Transverse colon (tissue), 4 donors: ENCODE results near the gene CLASRP. TPM values are rescaled to one million over a fixed set of nuclear protein-coding genes. Genes with fewer than 3 reads are reported as not detected.

Experiments used
- DNase-seq: peaks from one replicate; pipeline ENCODE4 v3.0.0-alpha.2; 2019
- H3K27ac ChIP-seq, 4 donors: fragments of 200-600 bp; sonication (generic); 2 replicates each; pipeline ENCODE4 v1.5.1; 2016 to 2018; ENCODE audit warnings: inconsistent platforms in 4 of 4
- H3K27me3 ChIP-seq: fragments of 200-600 bp; sonication (generic); 2 replicates; pipeline ENCODE4 v1.5.1; 2017; ENCODE audit warnings: inconsistent platforms
- H3K36me3 ChIP-seq, 4 donors: fragments of 200-600 bp; sonication (generic); 2 replicates each; pipeline ENCODE4 v1.5.1; 2017 to 2019; ENCODE audit warnings: inconsistent platforms in 4 of 4
- H3K4me1 ChIP-seq, 4 donors: fragments of 200-600 bp; sonication (generic); 2 replicates each; pipeline ENCODE4 v1.5.1; 2017 to 2020; ENCODE audit warnings: inconsistent platforms in 4 of 4
- H3K4me3 ChIP-seq, 4 donors: fragments of 200-600 bp; sonication (generic); 1 replicate in 1 of 4; 2 replicates in 3 of 4; pipeline versions ENCODE4 v1.5.1 to v1.6.1; 2017 to 2019; ENCODE audit warnings: inconsistent platforms in 4 of 4
- H3K9me3 ChIP-seq, 2 donors: fragments of 200-600 bp; sonication (generic); 2 replicates each; pipeline ENCODE4 v1.5.1; 2017 to 2019; ENCODE audit warnings: inconsistent platforms in 2 of 2
- EP300 ChIP-seq: sonication (generic); formaldehyde crosslinking; IDR thresholded peaks from one replicate; pipeline ENCODE4 v1.6.1; 2017; ENCODE audit warnings: antibody characterized with exemption, low read depth
- POLR2A ChIP-seq: fragments of 450-650 bp; IDR thresholded peaks from one replicate; pipeline ENCODE4 v1.6.1; 2016; ENCODE audit warnings: antibody characterized with exemption, mild to moderate bottlenecking, moderate library complexity
- POLR2AphosphoS5 ChIP-seq, 3 donors: sonication (generic); formaldehyde crosslinking; IDR thresholded peaks; one replicate each; pipeline ENCODE4 v1.6.1; 2016; ENCODE audit warnings: antibody characterized with exemption in 3 of 3
- WGBS, 2 donors: methylation state at CpG; one replicate each; pipeline ENCODE4 v1.1.5; 2018; ENCODE audit warnings: low coverage in 1 of 2; 5-methylcytosine and 5-hydroxymethylcytosine counted together
- in situ Hi-C, 4 donors: fragments of 200-750 bp; cut with MboI; loops; one replicate each; pipeline versions ENCODE4 v1.15.0 to v1.15.1; 2017; ENCODE audit warnings: low sequenced_read_pairs in 3 of 4, low pct_ligation_motif_present in 1 of 4, low pct_unique_long_range_greater_than_20kb in 1 of 4
- intact Hi-C: fragments of 100-400 bp; cut with DNase I; formaldehyde crosslinking; loops from one replicate; pipeline ENCODE4 v1.15.1; 2023; ENCODE audit warnings: low total_unique reads
- total RNA-seq, 4 donors: library from RNA; depleted of rRNA; stranded (reverse); fragments of >200 nt; gene quantifications; one replicate each; pipeline ENCODE4 v1.1.0, GENCODE V29; 2016
- TF ChIP-seq, protein P1 (sequence below), 5 experiments: fragments of 200-600 bp in 3 of 5; fragments of 450-650 bp in 2 of 5; sonication (generic) in 3 of 5; IDR thresholded peaks; 1 replicate in 2 of 5; 2 replicates in 3 of 5; pipeline ENCODE4 v1.5.1; 2016 to 2017; ENCODE audit warnings: antibody characterized with exemption in 5 of 5, inconsistent platforms in 3 of 5, mild to moderate bottlenecking in 2 of 5, moderate library complexity in 1 of 5

Gene CLASRP
- total RNA-seq, 4 donors from 2014 or later, result 82.6 to 382 (median 100) TPM

DNA sequence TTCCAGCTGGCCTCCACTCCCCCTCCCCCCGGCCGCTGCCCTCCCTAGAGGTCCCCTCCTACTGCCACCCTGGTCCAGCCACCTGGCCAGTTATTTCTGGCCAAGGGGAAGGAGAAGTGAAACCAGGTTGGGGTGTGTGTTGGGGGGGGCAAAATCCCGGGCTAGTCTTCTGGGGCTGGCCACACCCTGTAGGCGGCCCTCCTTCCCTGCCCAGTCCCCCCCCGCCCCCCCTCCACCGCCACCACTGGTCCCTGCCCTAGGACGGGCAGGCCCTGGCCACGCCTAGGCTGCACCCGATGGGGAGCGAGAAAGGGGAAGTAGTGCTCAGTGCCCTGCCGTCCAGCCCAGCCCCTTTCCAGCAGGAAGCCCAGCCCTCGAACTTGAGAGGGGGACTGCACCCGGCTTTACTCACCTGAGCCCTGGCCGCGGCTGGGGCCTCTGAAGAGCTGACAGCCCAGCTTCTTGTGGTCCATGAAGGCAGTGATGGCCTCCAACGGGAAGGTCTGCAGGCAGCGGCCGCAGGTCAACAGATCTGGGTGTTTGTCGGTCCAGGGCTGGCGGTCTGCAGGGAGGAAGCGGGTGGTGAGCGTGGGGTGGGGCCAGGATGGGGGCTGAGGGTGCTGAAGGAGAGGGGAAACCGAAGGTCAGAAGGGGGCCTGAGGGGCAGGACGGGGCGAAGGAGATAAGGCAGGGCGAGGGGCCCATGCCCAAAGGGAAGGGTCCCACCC lies 36.6 kb downstream of the CLASRP start:
- in situ Hi-C loops, result no loop called here
- no peaks in the 10 kb centered on the region for H3K27me3 ChIP-seq
- no peaks in the 10 kb centered on the region for H3K9me3 ChIP-seq
- peak overlapping the region; percentile 31 to 68 (median 57) for H3K4me3 ChIP-seq
- intact Hi-C loops, result loop anchor here (5.0 kb wide), 1 partner anchor 33 kb away; no protein-coding TSS in a partner anchor
- peak; percentile 92 for DNase-seq
- peak overlapping the region; percentile 88 to 92 (median 89) for H3K27ac ChIP-seq
- peaks cover 7 to 43% (median 37%) of the 10 kb centered on the region in 4 donors for H3K4me1 ChIP-seq
- H3K36me3 ChIP-seq, result peaks cover 0 to 15% (median 4%) of the 10 kb centered on the region in 4 donors
- TF ChIP-seq POLR2A (peak; percentile 75), POLR2AphosphoS5 (IDR thresholded peaks at IDR 0.05) (peak; percentile 58 to 84 (median 82)), EP300 (no peak)
- TF ChIP-seq, protein P1, sequence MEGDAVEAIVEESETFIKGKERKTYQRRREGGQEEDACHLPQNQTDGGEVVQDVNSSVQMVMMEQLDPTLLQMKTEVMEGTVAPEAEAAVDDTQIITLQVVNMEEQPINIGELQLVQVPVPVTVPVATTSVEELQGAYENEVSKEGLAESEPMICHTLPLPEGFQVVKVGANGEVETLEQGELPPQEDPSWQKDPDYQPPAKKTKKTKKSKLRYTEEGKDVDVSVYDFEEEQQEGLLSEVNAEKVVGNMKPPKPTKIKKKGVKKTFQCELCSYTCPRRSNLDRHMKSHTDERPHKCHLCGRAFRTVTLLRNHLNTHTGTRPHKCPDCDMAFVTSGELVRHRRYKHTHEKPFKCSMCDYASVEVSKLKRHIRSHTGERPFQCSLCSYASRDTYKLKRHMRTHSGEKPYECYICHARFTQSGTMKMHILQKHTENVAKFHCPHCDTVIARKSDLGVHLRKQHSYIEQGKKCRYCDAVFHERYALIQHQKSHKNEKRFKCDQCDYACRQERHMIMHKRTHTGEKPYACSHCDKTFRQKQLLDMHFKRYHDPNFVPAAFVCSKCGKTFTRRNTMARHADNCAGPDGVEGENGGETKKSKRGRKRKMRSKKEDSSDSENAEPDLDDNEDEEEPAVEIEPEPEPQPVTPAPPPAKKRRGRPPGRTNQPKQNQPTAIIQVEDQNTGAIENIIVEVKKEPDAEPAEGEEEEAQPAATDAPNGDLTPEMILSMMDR (IDR thresholded peaks at IDR 0.05), result no peak
- 6 to 7% methylated on average over 6 to 24 of the region's 26 CpGs for WGBS, 2 donors

DNA sequence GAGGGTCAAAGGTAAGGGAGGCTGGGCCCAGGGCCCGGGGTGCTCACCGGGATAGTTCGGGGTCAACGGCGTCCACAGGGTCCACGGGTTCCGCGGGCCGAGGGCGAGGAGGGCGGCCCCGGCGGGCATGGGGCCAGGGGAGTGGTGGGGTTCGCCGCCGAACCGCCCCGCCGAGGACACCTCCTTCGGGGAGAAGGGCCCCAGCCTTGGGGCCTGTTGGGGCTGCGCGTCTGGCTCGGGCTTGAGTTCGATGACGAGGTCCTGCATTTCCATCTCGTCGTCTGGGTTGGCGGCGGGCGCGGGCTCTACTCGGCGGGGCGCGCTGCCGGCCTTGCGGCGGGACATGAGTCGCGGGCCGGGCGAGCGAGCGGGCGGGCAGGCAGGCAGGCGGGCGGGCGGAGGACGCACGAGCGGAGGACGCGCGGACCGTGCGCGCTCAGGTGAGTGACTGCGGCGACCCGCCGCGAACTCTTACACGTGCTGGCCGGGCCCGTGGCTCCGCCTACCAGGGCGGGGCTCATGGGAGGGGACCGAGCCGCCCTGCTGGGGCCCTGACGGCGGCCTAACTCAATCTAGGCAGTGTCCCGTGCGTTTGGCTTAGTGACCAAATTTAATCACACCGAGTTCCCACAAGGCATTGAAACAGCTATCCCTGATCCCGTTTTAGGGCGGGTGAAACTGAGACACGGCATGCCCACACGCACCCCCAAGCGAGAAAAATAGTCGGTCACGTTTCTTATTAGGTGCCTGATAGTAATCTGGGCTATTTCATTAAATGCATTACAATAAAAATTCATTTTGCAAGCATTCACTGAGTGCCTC lies 37.4 kb downstream of the CLASRP start, which contains the start of gene ZNF296:
Gene ZNF296 (minus strand): TSS at position 450 of the 822 bp plus-strand sequence. CDS start 105 bp downstream, at position 345.
- peak; percentile 93 for DNase-seq
- in situ Hi-C loops (no loop called here), intact Hi-C loops (loop anchor here (5.0 kb wide), 1 partner anchor 34 kb away; no protein-coding TSS in a partner anchor)
- 2% methylated on average over 48 of the region's 81 CpGs; no CpG with 5 or more reads in 1 of the 2 donors for WGBS, 2 donors
- H3K9me3 ChIP-seq, result no peaks in the 10 kb centered on the region
- H3K4me3 ChIP-seq, result peak within 1 kb of the TSS; percentile 31 to 68 (median 57)
- no peak for TF ChIP-seq EP300
- TF ChIP-seq, protein P1 (IDR thresholded peaks at IDR 0.05), result no peak
- peak; percentile 82 to 91 (median 87) for TF ChIP-seq POLR2AphosphoS5 (IDR thresholded peaks at IDR 0.05)
- TF ChIP-seq POLR2A, result peak; percentile 48
- peaks cover 7 to 51% (median 39%) of the 10 kb centered on the region in 4 donors for H3K4me1 ChIP-seq
- H3K36me3 ChIP-seq, result peaks cover 0 to 9% (median 3%) of the 10 kb centered on the region in 4 donors
- no peaks in the 10 kb centered on the region for H3K27me3 ChIP-seq
- peak within 1 kb of the TSS; percentile 88 to 92 (median 89) for H3K27ac ChIP-seq

DNA sequence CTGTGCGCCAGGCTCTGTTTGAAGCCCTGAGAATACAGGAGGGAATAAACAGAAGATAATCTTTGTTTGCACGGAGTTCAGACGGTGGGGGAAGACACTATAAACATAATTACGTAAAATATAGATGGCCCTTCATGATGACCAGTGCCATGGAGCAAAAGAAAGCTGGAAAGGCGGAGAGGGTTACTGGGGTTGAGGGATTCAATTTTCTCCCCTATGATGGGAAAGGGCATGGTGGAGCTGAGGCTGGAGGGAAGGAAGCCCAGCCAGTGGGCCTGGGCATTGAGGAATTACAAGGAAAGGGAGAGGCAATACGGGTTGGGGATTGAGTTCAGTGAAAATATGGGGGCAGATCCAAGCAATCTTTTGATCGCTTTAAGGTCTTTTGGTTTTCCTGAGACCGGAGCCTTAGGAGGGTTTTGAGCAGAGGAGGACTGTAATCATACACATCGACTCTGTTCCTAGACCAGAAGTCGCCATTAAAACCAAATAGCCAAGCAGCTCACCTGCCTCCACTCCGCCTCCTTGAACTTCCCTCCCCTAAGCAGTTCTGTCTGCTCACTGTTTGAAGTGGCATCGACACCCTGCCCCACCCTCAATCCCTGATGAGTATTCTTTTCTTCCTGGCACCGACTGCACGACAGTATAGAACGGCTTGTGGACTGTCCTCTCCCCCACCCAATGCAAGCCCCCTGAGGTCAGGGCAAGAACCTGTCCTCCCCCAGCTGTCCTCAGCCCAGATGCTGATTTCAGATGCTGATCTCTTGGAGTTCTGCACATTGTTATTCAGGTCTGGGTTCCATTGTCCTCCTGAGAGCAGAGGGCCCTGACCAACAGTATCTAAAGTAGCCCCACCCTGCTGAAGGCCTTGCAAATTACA lies 38.2 kb downstream of the CLASRP start:
- intact Hi-C loops, result loop anchor here (5.0 kb wide), 1 partner anchor 35 kb away; no protein-coding TSS in a partner anchor

More for the DNA sequence above, 38.2 kb downstream of the CLASRP start:
- H3K4me1 ChIP-seq, result peaks cover 7 to 51% (median 39%) of the 10 kb centered on the region in 4 donors
- H3K27me3 ChIP-seq, result no peaks in the 10 kb centered on the region
- H3K4me3 ChIP-seq, result peak overlapping the region in 2 of 4 donors; percentile 65 to 68
- H3K9me3 ChIP-seq, result no peaks in the 10 kb centered on the region
- peak; percentile 51 for DNase-seq
- 47 to 60% methylated on average over 7 to 15 of the region's 15 CpGs for WGBS, 2 donors
- TF ChIP-seq, protein P1 (IDR thresholded peaks at IDR 0.05), result no peak
- peak in 1 of 3 donors; percentile 9 for TF ChIP-seq POLR2AphosphoS5 (IDR thresholded peaks at IDR 0.05)
- H3K27ac ChIP-seq, result peak overlapping the region; percentile 88 to 92 (median 89)
- in situ Hi-C loops, result no loop called here
- H3K36me3 ChIP-seq, result peaks cover 0 to under 1% (median 0%) of the 10 kb centered on the region in 4 donors
